Breast epithelium (tissue), 3 donors: ENCODE data around the gene CX3CR1.

Experiments used
- CTCF ChIP-seq, 3 donors: fragments of 450-650 bp; IDR thresholded peaks; one replicate each; pipeline ENCODE4 v1.5.1; 2016 to 2017; ENCODE audit warnings: antibody characterized with exemption in 3 of 3, mild to moderate bottlenecking in 3 of 3, moderate library complexity in 3 of 3
- POLR2AphosphoS5 ChIP-seq, 3 donors: sonication (generic); formaldehyde crosslinking; IDR thresholded peaks; one replicate each; pipeline ENCODE4 v1.6.1; 2017; ENCODE audit warnings: antibody characterized with exemption in 3 of 3

GRCh38 chr3:39230453-39230852, 49.4 kb downstream of the CX3CR1 start:
- TF ChIP-seq CTCF (IDR thresholded peaks at IDR 0.05) (no peak), POLR2AphosphoS5 (IDR thresholded peaks at IDR 0.05) (no peak)
